BLaER1 (cell line): Measurements from ENCODE around the gene SYT1.

Experiments
- H3K27ac ChIP-seq: shearing (Covaris generic); formaldehyde crosslinking; 2 replicates; pipeline ENCODE4 v1.8.1; 2022
- H3K27me3 ChIP-seq: shearing (Covaris generic); formaldehyde crosslinking; 2 replicates; pipeline ENCODE4 v1.8.1; 2022
- H3K36me3 ChIP-seq: shearing (Covaris generic); formaldehyde crosslinking; 2 replicates; pipeline ENCODE4 v1.8.1; 2022
- H3K4me1 ChIP-seq: shearing (Covaris generic); formaldehyde crosslinking; 2 replicates; pipeline ENCODE4 v1.8.1; 2022
- H3K4me2 ChIP-seq: shearing (Covaris generic); formaldehyde crosslinking; 2 replicates; pipeline ENCODE4 v1.8.1; 2022
- H3K4me3 ChIP-seq: shearing (Covaris generic); formaldehyde crosslinking; 2 replicates; pipeline ENCODE4 v1.8.1; 2022
- H3K9ac ChIP-seq: shearing (Covaris generic); formaldehyde crosslinking; 2 replicates; pipeline ENCODE4 v1.8.1; 2022
- H3K9me3 ChIP-seq: shearing (Covaris generic); formaldehyde crosslinking; 2 replicates; pipeline ENCODE4 v1.8.1; 2022
- H4K20me1 ChIP-seq: shearing (Covaris generic); formaldehyde crosslinking; 2 replicates; pipeline ENCODE4 v1.8.1; 2022
- Cebpa-rat ChIP-seq: shearing (Covaris generic); IDR thresholded peaks from 2 replicates; pipeline ENCODE4 v1.8.1; 2022

Gene SYT1

DNA sequence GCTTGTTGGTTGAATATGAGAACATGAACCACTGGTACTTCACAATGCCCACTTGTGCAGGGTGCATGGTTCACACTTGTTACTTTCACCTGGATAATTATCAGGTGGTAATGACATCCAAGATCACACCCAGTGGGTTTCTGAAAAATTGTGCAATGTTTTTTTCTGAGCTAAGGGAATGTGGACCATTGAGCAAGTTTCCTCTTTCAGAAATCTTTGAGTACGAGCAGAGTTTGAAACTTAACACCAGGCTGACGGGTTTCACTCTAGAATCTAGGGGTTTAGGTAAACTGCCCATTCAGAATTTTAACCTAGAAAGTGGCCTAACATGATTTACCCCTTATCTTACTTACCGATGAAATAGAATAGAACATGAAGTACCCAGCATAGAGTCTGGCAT, 436.6 kb downstream of the SYT1 start:
- no peak overlapping the region for H3K9ac ChIP-seq
- H4K20me1 ChIP-seq = no peaks in the 10 kb centered on the region
- H3K27ac ChIP-seq = no peak overlapping the region
- no peak overlapping the region for H3K4me3 ChIP-seq
- peaks cover 55% of the 10 kb centered on the region for H3K36me3 ChIP-seq
- no peak overlapping the region for H3K4me2 ChIP-seq
- H3K9me3 ChIP-seq = no peaks in the 10 kb centered on the region
- H3K4me1 ChIP-seq = no peaks in the 10 kb centered on the region
- no peaks in the 10 kb centered on the region for H3K27me3 ChIP-seq
- TF ChIP-seq Cebpa-rat = no peak

DNA sequence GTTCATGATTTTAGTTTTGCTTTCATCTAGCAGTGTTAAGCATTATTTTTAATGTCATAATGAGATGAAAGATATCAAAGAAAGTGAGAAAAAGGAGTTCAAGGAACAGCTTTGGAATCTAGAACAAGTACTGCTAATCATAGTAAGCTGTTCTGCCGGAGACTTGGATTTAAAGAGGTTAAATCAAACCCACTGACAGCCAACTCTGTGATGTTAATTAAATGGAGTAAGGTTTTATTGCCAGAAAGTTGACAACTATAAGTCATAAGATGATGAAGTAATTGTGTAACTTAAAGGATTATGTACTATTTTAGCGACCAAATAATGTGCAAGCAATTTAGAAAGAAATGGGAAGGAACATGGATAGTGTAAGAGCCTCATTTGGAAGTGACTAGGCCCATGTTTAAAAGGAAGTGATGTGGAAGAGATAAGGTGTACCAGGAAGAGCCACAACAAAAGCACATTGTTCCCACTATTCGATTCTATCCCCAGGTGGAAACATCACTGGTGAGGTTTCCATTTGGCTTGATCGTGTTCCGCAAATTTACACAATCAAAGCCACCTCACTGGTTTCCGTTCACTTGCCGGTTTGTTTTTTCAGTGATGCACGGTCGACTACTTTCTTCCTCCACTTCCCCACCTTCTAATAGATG, 437.7 kb downstream of the SYT1 start:
- Histone ChIP-seq H3K4me3 (no peak overlapping the region), H3K4me2 (no peak overlapping the region), H3K27me3 (no peaks in the 10 kb centered on the region), H3K27ac (no peak overlapping the region), H4K20me1 (no peaks in the 10 kb centered on the region), H3K4me1 (no peaks in the 10 kb centered on the region), H3K9me3 (no peaks in the 10 kb centered on the region), H3K9ac (no peak overlapping the region), H3K36me3 (peaks cover 53% of the 10 kb centered on the region)
- TF ChIP-seq Cebpa-rat = no peak

DNA sequence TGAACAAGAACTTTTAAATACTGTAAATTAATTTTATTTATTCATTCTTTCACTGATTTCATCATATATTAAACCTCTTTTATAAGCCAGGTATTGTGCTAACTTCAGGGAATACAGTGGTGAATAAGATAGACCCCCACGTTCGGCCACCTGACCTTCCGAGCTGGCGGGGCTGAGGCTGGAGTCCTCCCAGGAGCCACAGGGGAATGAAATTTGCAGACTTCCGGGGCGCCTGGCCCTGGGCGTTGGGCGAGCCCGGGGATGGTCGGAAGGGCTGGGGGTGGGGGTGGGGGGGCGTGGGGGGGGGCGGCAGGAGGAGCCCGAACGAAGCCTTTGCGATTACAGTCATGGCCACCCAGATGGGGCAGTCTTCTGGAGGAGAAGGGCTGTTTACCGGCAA, 442.8 kb downstream of the SYT1 start:
- no peaks in the 10 kb centered on the region for H4K20me1 ChIP-seq
- H3K4me2 ChIP-seq = no peak overlapping the region
- peaks cover 19% of the 10 kb centered on the region for H3K9me3 ChIP-seq
- no peaks in the 10 kb centered on the region for H3K4me1 ChIP-seq
- H3K36me3 ChIP-seq = peaks cover 48% of the 10 kb centered on the region
- H3K9ac ChIP-seq = no peak overlapping the region
- TF ChIP-seq Cebpa-rat = no peak
- no peak overlapping the region for H3K27ac ChIP-seq
- no peak overlapping the region for H3K4me3 ChIP-seq
- no peaks in the 10 kb centered on the region for H3K27me3 ChIP-seq

DNA sequence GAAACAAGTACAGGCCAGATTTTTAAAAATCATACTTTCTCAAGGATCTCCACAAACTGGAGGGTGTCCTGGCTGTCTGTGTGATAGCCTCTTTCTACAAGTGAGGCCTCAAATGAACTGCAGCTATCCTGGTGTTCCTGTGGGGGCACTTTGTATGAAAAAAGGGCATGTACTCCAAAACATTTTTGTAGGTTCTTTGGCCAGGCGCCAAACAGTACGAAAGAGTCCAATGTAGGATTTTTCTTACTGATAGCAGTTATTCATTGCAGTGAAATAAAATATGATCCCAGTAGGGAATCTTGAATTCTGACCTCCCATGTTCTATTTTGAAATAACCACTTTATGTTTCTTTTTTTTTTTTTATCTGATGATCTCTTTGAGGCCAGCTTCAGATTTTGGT, 444.5 kb downstream of the SYT1 start:
- Histone ChIP-seq H3K4me1 (no peaks in the 10 kb centered on the region), H3K9ac (no peak overlapping the region), H3K27me3 (no peaks in the 10 kb centered on the region), H3K9me3 (peaks cover 21% of the 10 kb centered on the region), H4K20me1 (no peaks in the 10 kb centered on the region), H3K27ac (no peak overlapping the region), H3K4me2 (no peak overlapping the region), H3K36me3 (peaks cover 48% of the 10 kb centered on the region), H3K4me3 (no peak overlapping the region)
- TF ChIP-seq Cebpa-rat = no peak

DNA sequence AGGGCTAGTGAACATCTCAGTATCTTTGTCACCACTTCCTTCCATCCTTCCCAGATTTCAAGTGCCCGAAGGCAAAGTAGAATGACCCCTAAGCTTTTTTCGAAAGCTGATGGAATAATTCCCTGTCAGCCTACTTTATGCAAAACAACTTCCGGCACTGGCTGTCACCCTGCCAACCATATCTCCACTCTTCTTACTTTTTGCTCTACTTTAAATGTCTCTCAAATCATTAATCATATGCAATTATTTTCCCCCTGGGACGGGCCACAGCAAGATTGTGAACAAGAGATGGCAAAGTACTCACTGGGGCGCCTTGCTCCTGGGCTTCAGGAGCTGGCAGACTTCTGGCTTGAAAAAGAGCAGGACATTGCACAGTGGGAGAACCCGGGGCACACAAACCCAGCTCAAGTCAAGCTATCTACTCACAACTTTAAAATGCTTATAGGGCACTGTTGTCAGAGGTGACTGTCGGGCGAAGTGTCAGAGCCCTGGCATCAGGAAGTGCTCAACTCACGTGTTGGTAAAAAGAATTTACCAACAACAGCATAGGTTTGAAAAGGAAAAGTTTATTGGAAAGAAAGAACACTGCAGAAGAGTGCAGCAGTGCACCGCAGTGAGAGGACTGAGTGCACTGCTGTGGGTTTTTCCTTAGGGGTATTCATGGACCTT, 452.7 kb downstream of the SYT1 start:
- Histone ChIP-seq H3K27me3 (no peaks in the 10 kb centered on the region), H3K9ac (no peak overlapping the region), H3K4me1 (no peaks in the 10 kb centered on the region), H3K4me2 (no peak overlapping the region), H3K36me3 (peaks cover 47% of the 10 kb centered on the region), H4K20me1 (no peaks in the 10 kb centered on the region), H3K27ac (no peak overlapping the region), H3K9me3 (peaks cover 3% of the 10 kb centered on the region; the same call in 1 of the 2 replicates), H3K4me3 (no peak overlapping the region)
- no peak for TF ChIP-seq Cebpa-rat

DNA sequence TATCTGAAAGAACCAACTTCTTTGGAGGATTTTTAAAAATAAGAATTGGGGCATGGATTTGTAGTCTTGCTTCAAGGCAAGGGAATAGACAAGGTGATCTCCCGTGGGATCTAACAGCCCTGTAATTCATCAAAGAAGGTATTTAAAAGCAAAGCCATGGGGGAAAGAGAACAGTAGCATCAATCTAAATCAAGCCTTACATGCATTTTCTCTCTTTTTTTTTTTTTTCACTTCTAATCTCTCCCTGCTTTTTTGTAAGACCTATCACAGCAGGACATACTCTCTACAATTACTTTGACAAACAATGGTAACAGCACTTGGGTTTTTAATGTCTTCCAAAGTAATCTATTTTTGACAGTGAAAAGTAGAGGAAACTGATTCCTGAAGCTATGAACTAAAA, 458.3 kb downstream of the SYT1 start:
- Histone ChIP-seq H3K4me2 (no peak overlapping the region), H3K36me3 (peaks cover 38% of the 10 kb centered on the region), H4K20me1 (no peaks in the 10 kb centered on the region), H3K9me3 (no peaks in the 10 kb centered on the region), H3K27me3 (no peaks in the 10 kb centered on the region), H3K9ac (no peak overlapping the region), H3K27ac (no peak overlapping the region), H3K4me1 (no peaks in the 10 kb centered on the region), H3K4me3 (no peak overlapping the region)
- no peak for TF ChIP-seq Cebpa-rat

DNA sequence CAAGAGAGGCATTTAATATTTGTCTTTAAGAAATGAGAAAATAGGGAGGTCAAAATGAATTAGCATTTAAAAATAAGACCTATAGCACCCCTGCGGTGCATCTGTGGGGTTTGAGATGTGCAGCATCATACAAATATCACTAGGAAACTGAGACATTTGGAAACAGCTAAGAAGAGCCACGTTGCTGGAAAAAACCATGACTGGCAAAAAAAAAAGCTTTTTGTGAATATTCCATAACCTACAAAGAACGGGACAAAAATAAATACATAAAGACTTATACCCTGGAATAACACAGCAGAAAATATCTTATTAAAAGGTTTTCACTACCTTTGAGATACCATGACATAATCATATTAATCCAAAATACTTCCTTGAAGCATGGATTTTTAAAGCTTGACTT, 460.0 kb downstream of the SYT1 start:
- TF ChIP-seq Cebpa-rat = no peak
- Histone ChIP-seq H3K4me2 (no peak overlapping the region), H4K20me1 (no peaks in the 10 kb centered on the region), H3K27me3 (no peaks in the 10 kb centered on the region), H3K4me3 (no peak overlapping the region), H3K36me3 (peaks cover 40% of the 10 kb centered on the region), H3K9me3 (no peaks in the 10 kb centered on the region), H3K9ac (no peak overlapping the region), H3K27ac (no peak overlapping the region), H3K4me1 (no peaks in the 10 kb centered on the region)

DNA sequence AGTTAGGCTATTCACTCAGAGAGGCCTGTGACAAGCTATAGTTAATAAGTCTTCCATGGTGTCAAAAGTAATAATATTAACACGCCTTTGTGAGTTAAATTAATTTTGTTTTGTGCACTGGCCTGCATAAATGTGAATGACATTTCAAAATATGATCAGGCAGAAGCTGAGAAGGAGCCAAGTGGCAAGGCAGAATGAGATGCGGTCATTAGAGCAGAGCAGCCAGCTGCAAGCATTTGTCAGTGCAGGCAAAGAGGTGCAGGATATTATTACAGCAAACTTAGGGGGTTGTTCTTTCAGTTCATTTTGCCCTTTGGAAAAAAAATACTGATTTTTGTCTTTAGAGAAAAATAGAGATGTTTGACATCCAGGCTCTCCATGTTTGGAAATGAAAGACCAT, 461.6 kb downstream of the SYT1 start:
- no peak for TF ChIP-seq Cebpa-rat
- H4K20me1 ChIP-seq = no peaks in the 10 kb centered on the region
- no peak overlapping the region for H3K9ac ChIP-seq
- no peaks in the 10 kb centered on the region for H3K9me3 ChIP-seq
- H3K4me2 ChIP-seq = no peak overlapping the region
- H3K4me1 ChIP-seq = no peaks in the 10 kb centered on the region
- peaks cover 49% of the 10 kb centered on the region for H3K36me3 ChIP-seq
- no peak overlapping the region for H3K4me3 ChIP-seq
- no peak overlapping the region for H3K27ac ChIP-seq
- no peaks in the 10 kb centered on the region for H3K27me3 ChIP-seq

DNA sequence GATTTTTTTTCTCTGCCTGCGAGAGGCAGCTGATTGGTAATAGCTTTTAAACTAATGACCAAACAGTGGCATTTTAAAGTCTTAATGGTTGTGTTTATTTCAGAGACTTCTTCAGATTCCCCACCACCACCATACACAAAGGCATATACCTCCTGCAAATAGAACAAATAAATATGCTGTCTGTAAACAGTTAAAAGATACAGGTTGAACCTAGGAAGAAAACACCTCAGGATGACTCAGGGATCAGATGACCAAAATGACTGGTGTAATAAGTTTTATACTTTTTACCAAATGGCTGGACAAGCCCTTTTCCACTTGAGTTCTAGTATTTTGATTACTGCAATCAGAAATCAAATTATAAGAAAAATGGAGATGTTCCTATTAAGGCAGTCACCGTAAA, 462.1 kb downstream of the SYT1 start:
- H3K4me3 ChIP-seq = no peak overlapping the region
- peaks cover 46% of the 10 kb centered on the region for H3K36me3 ChIP-seq
- no peak overlapping the region for H3K9ac ChIP-seq
- no peaks in the 10 kb centered on the region for H3K27me3 ChIP-seq
- no peaks in the 10 kb centered on the region for H4K20me1 ChIP-seq
- no peaks in the 10 kb centered on the region for H3K9me3 ChIP-seq
- no peak overlapping the region for H3K27ac ChIP-seq
- no peak for TF ChIP-seq Cebpa-rat
- no peak overlapping the region for H3K4me2 ChIP-seq
- no peaks in the 10 kb centered on the region for H3K4me1 ChIP-seq

DNA sequence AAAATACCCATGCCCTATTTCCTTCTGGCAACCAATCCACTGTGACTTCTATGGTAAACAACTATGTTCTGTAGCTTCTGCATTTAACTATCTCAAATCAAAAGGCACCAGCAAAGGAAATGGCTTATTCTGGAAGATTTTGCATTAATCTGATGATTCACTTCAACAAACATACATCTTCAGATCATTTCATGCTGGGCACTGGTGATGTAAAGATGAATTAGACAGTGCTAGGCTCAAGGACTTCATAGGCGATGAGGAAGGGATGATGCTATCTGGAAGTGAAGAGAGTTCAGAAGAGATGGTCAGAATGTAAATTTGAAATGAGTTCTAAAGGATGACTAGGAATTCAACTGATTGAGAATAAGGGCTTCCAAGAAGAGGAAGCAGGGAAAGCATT, 462.9 kb downstream of the SYT1 start:
- Histone ChIP-seq H3K9ac (no peak overlapping the region), H3K4me3 (no peak overlapping the region), H3K27me3 (no peaks in the 10 kb centered on the region), H3K36me3 (peaks cover 43% of the 10 kb centered on the region), H4K20me1 (no peaks in the 10 kb centered on the region), H3K4me1 (no peaks in the 10 kb centered on the region), H3K27ac (no peak overlapping the region), H3K9me3 (no peaks in the 10 kb centered on the region), H3K4me2 (no peak overlapping the region)
- TF ChIP-seq Cebpa-rat = no peak
